ENCODE results near the gene PROM1. TPM values are rescaled to one million over a fixed set of nuclear protein-coding genes. Genes with fewer than 3 reads are reported as not detected.

The PROM1 gene
- total RNA-seq, 4 donors from 2014 or later = 3.3 to 4.6 (median 4.0) TPM

- H3K27me3 ChIP-seq = no peaks in the 10 kb centered on the region
- no peaks in the 10 kb centered on the region for H3K9me3 ChIP-seq
- DNase-seq (ENCODE audit: extremely low spot score) = no peak
- WGBS = 86% methylated on average over 10 of the region's 10 CpGs
- H3K4me1 ChIP-seq = peaks cover 0 to 10% (median 1%) of the 10 kb centered on the region in 4 donors
- H3K27ac ChIP-seq (replicated peaks in 1 of 4) = no peak overlapping the region
- no peak for TF ChIP-seq POLR2A (IDR thresholded peaks at IDR 0.05; ENCODE audit: low read depth)
- TF ChIP-seq POLR2AphosphoS5 (IDR thresholded peaks at IDR 0.05) = no peak
- no peak for TF ChIP-seq CTCF (IDR thresholded peaks at IDR 0.05)
- TF ChIP-seq EP300 (IDR thresholded peaks at IDR 0.05) = no peak
- no peaks in the 10 kb centered on the region for H3K36me3 ChIP-seq
- no peak overlapping the region for H3K4me3 ChIP-seq
- intact Hi-C loops (cut with DNase I) = no loop called here
Measured at GRCh38 chr4:15935504-15936402, 148.1 kb downstream of the PROM1 start.

- Histone ChIP-seq H3K4me1 (peaks cover 0 to 23% (median 14%) of the 10 kb centered on the region in 4 donors), H3K4me3 (no peak overlapping the region), H3K9me3 (no peaks in the 10 kb centered on the region), H3K27ac (replicated peaks in 1 of 4) (no peak overlapping the region), H3K27me3 (no peaks in the 10 kb centered on the region), H3K36me3 (no peaks in the 10 kb centered on the region)
- no peak for DNase-seq (ENCODE audit: extremely low spot score)
- intact Hi-C loops (cut with DNase I) = no loop called here
- 83% methylated on average over 3 of the region's 3 CpGs for WGBS
- no peak for TF ChIP-seq POLR2AphosphoS5 (IDR thresholded peaks at IDR 0.05)
- TF ChIP-seq CTCF (IDR thresholded peaks at IDR 0.05) = no peak
- TF ChIP-seq EP300 (IDR thresholded peaks at IDR 0.05) = no peak
- TF ChIP-seq POLR2A (IDR thresholded peaks at IDR 0.05; ENCODE audit: low read depth) = no peak
Measured at GRCh38 chr4:15934259-15934658, 149.6 kb downstream of the PROM1 start.

GRCh38 chr4:15931451-15932210 lies 152.2 kb downstream of the PROM1 start:
- intact Hi-C loops (cut with DNase I) = no loop called here
- Histone ChIP-seq H3K9me3 (no peaks in the 10 kb centered on the region), H3K4me3 (no peak overlapping the region), H3K27me3 (no peaks in the 10 kb centered on the region), H3K36me3 (no peaks in the 10 kb centered on the region), H3K4me1 (peaks cover 0 to 22% (median 19%) of the 10 kb centered on the region in 4 donors), H3K27ac (replicated peaks in 1 of 4) (no peak overlapping the region)
- WGBS = 97% methylated on average over 5 of the region's 5 CpGs
- no peak for TF ChIP-seq POLR2AphosphoS5 (IDR thresholded peaks at IDR 0.05)
- DNase-seq (ENCODE audit: extremely low spot score) = no peak

DNA sequence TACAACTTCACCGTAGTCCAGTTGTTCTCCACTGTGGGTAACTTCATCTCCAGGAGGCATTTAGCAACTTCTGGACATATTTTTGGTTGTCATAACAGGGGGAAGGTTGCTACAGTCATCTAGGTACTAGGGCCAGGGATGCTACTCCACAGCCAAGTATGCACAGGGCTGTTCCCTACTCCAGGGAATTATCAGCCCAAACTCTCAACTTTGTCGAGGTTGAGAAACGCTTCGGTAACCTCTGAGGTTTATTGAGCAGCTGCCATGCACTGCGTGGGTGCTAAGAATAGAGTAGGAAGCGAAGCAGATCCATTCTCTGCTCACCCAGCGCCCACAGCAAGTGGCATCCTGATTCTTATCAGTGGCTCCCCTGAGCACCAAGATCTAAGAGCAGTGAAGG lies 153.5 kb downstream of the PROM1 start:
- H3K27ac ChIP-seq (replicated peaks in 1 of 4) = no peak overlapping the region
- TF ChIP-seq POLR2A (IDR thresholded peaks at IDR 0.05; ENCODE audit: low read depth) = no peak
- TF ChIP-seq POLR2AphosphoS5 (IDR thresholded peaks at IDR 0.05) = peak in 1 of 2 donors; percentile 16
- no peaks in the 10 kb centered on the region for H3K27me3 ChIP-seq
- H3K36me3 ChIP-seq = no peaks in the 10 kb centered on the region
- peaks cover 0 to 22% (median 19%) of the 10 kb centered on the region in 4 donors for H3K4me1 ChIP-seq
- no peak for DNase-seq (ENCODE audit: extremely low spot score)
- H3K4me3 ChIP-seq = no peak overlapping the region
- no peaks in the 10 kb centered on the region for H3K9me3 ChIP-seq
- intact Hi-C loops (cut with DNase I) = no loop called here
- WGBS = 88% methylated on average over 4 of the region's 7 CpGs

- H3K27me3 ChIP-seq = no peaks in the 10 kb centered on the region
- H3K9me3 ChIP-seq = no peaks in the 10 kb centered on the region
- no peaks in the 10 kb centered on the region for H3K36me3 ChIP-seq
- no peak overlapping the region for H3K27ac ChIP-seq (replicated peaks in 1 of 4)
- no peak overlapping the region for H3K4me3 ChIP-seq
- WGBS = 71% methylated on average over 3 of the region's 3 CpGs
- intact Hi-C loops (cut with DNase I) = no loop called here
- TF ChIP-seq CTCF (IDR thresholded peaks at IDR 0.05) = no peak
- no peak for TF ChIP-seq POLR2A (IDR thresholded peaks at IDR 0.05; ENCODE audit: low read depth)
- TF ChIP-seq EP300 (IDR thresholded peaks at IDR 0.05) = no peak
- TF ChIP-seq POLR2AphosphoS5 (IDR thresholded peaks at IDR 0.05) = no peak
- no peak for DNase-seq (ENCODE audit: extremely low spot score)
- H3K4me1 ChIP-seq = peaks cover 0 to 22% (median 19%) of the 10 kb centered on the region in 4 donors
Measured at GRCh38 chr4:15929540-15929939, 154.3 kb downstream of the PROM1 start.
